Left lung (tissue), 10 donors: ENCODE measurements around the gene ZDHHC8. TPM values are rescaled to one million over a fixed set of nuclear protein-coding genes. Genes with fewer than 3 reads are reported as not detected.
A peak's percentile ranks its signal among the peaks of the same experiment; 100 is the strongest.

Source experiments
- ATAC-seq: fragments of 200-7000 bp; cut with Tn5 transposase; one replicate; pipeline ENCODE4 v1.9.1; 2020; ENCODE audit warnings: moderate library complexity
- DNase-seq, 4 donors: peaks; one replicate each; pipeline ENCODE4 v3.0.0-alpha.2; 2013 to 2020
- H3K27ac ChIP-seq, 2 donors: fragments of 200-600 bp; sonication (generic) in 1 of 2; one replicate each; pipeline versions ENCODE4 v1.5.0 to v1.8.0; 2020 to 2021
- H3K27me3 ChIP-seq, 2 donors: fragments of 200-600 bp; sonication (generic) in 1 of 2; one replicate each; pipeline versions ENCODE4 v1.5.0 to v1.8.0; 2020 to 2021
- H3K36me3 ChIP-seq, 2 donors: fragments of 200-600 bp; sonication (generic) in 1 of 2; one replicate each; pipeline versions ENCODE4 v1.5.0 to v1.8.0; 2020 to 2021
- H3K4me1 ChIP-seq, 2 donors: fragments of 200-600 bp; one replicate each; pipeline ENCODE4 v1.8.0; 2021
- H3K4me3 ChIP-seq, 2 donors: fragments of 200-600 bp; sonication (generic) in 1 of 2; one replicate each; pipeline versions ENCODE4 v1.5.0 to v1.8.0; 2020 to 2021; ENCODE audit warnings: mild to moderate bottlenecking in 1 of 2
- H3K9me3 ChIP-seq, 2 donors: fragments of 200-600 bp; sonication (generic) in 1 of 2; one replicate each; pipeline versions ENCODE4 v1.5.0 to v1.8.0; 2020 to 2021
- intact Hi-C, 2 donors: fragments of 100-400 bp; cut with DNase I; formaldehyde crosslinking; loops; one replicate each; pipeline versions ENCODE4 v1.11.2 to v1.14.2; 2022
- polyA plus RNA-seq, 6 donors: library from polyadenylated mRNA; unstranded; fragments of 120-200 nt; gene quantifications; one replicate each; pipeline ENCODE4 v1.2.1, GENCODE V29; 2013; ENCODE audit not compliant: insufficient read length in 6 of 6
- total RNA-seq, 2 donors: library from RNA; stranded (reverse); fragmentation: NEBNext Ultra II Directional; extraction: Animal tissue kit (Norgen Biotek cat#: 25700); gene quantifications; one replicate each; pipeline ENCODE4 v1.2.1, GENCODE V29; 2021
- TF ChIP-seq, protein P1 (sequence below), 2 donors: fragments of 200-600 bp; sonication (generic) in 1 of 2; IDR thresholded peaks; one replicate each; pipeline versions ENCODE4 v1.5.0 to v1.8.0; 2021; ENCODE audit warnings: antibody characterized with exemption in 2 of 2
- donor health status: DM: no; HTN: yes; CAD: no.
- donor health status: DM: no; HTN: no; CAD: no.

Gene ZDHHC8
- total and polyA plus RNA-seq, 8 donors: 34.4 to 81.8 (median 46.1) TPM

- H3K36me3 ChIP-seq: no peaks in the 10 kb centered on the region
- no peak overlapping the region for H3K27ac ChIP-seq
- no peaks in the 10 kb centered on the region for H3K9me3 ChIP-seq
- peak overlapping the region in 1 of 2 donors; percentile 22 for H3K4me3 ChIP-seq
- TF ChIP-seq, protein P1, sequence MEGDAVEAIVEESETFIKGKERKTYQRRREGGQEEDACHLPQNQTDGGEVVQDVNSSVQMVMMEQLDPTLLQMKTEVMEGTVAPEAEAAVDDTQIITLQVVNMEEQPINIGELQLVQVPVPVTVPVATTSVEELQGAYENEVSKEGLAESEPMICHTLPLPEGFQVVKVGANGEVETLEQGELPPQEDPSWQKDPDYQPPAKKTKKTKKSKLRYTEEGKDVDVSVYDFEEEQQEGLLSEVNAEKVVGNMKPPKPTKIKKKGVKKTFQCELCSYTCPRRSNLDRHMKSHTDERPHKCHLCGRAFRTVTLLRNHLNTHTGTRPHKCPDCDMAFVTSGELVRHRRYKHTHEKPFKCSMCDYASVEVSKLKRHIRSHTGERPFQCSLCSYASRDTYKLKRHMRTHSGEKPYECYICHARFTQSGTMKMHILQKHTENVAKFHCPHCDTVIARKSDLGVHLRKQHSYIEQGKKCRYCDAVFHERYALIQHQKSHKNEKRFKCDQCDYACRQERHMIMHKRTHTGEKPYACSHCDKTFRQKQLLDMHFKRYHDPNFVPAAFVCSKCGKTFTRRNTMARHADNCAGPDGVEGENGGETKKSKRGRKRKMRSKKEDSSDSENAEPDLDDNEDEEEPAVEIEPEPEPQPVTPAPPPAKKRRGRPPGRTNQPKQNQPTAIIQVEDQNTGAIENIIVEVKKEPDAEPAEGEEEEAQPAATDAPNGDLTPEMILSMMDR (IDR thresholded peaks at IDR 0.05): no peak
- intact Hi-C loops: loop anchor here (5.0 to 10.0 kb wide), 2 partner anchors 113 to 130 kb away; partner anchors contain the start of gene RTN4R (in 1 of the 2)
- no peak for DNase-seq
- ATAC-seq: no peak
- peaks cover 0 to 7% of the 10 kb centered on the region in 2 donors for H3K4me1 ChIP-seq
- peaks cover 0 to 31% of the 10 kb centered on the region in 2 donors for H3K27me3 ChIP-seq
Measured at GRCh38 chr22:20154602-20155187, 23.1 kb downstream of the ZDHHC8 start.

DNA sequence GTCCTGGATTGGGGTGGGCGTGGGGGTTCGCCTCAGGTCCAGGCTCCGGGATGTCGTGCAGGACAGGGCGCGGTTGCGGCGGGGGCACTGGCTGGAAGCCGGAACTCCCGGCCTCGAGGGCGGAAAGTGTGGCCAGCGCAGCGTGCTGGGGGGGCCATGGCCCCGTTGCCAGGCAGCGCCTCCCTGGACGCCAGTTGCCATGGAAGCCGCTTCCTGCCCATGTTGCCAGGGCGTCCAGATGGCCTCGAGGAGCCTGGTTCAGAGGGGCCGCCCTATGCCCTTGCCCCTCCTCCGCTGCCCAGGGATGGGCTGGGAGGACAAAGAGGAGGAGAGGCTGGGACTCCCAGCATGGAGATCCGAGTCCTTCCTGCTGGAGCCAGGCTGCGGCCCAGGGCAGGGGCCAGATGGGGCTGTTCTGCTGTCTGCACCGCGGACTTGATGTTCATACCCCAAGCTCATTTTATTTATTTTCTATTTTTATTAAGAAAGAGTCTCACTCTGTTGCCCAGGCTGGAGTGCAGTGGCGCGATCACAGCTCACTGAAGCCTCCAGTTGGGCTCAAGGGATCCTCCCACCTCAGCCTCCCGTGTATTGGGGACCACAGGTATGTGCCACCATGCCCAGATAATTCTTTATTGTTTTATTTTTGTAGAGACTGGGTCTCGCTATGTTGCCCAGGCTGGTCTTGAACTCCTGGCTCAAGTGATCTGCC lies 23.9 kb downstream of the ZDHHC8 start:
- Histone ChIP-seq H3K27ac (no peak overlapping the region), H3K36me3 (no peaks in the 10 kb centered on the region), H3K9me3 (no peaks in the 10 kb centered on the region), H3K27me3 (peaks cover 0 to 31% of the 10 kb centered on the region in 2 donors), H3K4me1 (peaks cover 0 to 7% of the 10 kb centered on the region in 2 donors), H3K4me3 (peak overlapping the region in 1 of 2 donors; percentile 22)
- intact Hi-C loops: loop anchor here (2.0 to 10.0 kb wide), 3 partner anchors 112 to 129 kb away; partner anchors contain the start of gene RTN4R (in 1 of the 2)
- TF ChIP-seq, protein P1 (IDR thresholded peaks at IDR 0.05): no peak
- ATAC-seq (peak; percentile 21), DNase-seq (peak in 1 of 4 donors; percentile 46)

- intact Hi-C loops: loop anchor here (2.0 to 10.0 kb wide), 3 partner anchors 111 to 129 kb away; partner anchors contain the start of gene RTN4R (in 1 of the 2)
- ATAC-seq (no peak), DNase-seq (no peak)
- Histone ChIP-seq H3K4me3 (no peak overlapping the region), H3K27me3 (peaks cover 0 to 31% of the 10 kb centered on the region in 2 donors), H3K4me1 (peaks cover 0 to 7% of the 10 kb centered on the region in 2 donors), H3K36me3 (no peaks in the 10 kb centered on the region), H3K27ac (no peak overlapping the region), H3K9me3 (no peaks in the 10 kb centered on the region)
- TF ChIP-seq, protein P1 (IDR thresholded peaks at IDR 0.05): no peak
Measured at GRCh38 chr22:20156042-20156389, 24.4 kb downstream of the ZDHHC8 start.

GRCh38 chr22:20156611-20157429 lies 25.2 kb downstream of the ZDHHC8 start:
- peaks cover 0 to 7% of the 10 kb centered on the region in 2 donors for H3K4me1 ChIP-seq
- TF ChIP-seq, protein P1 (IDR thresholded peaks at IDR 0.05): peak; percentile 95 to 99
- ATAC-seq (peak; percentile 93), DNase-seq (peak; percentile 70 to 94 (median 84))
- H3K27ac ChIP-seq: no peak overlapping the region
- H3K4me3 ChIP-seq: no peak overlapping the region
- intact Hi-C loops: loop anchor here (2.0 to 10.0 kb wide), 3 partner anchors 110 to 128 kb away; partner anchors contain the start of gene RTN4R (in 1 of the 2)
- no peaks in the 10 kb centered on the region for H3K36me3 ChIP-seq
- no peaks in the 10 kb centered on the region for H3K9me3 ChIP-seq
- peaks cover 0 to 31% of the 10 kb centered on the region in 2 donors for H3K27me3 ChIP-seq
